ENCODE measurements around the gene IKBKE. TPM values are rescaled to one million over a fixed set of nuclear protein-coding genes. Genes with fewer than 3 reads are reported as not detected.

The IKBKE gene
- total and polyA plus RNA-seq, 10 of the 15 experiments (the other 5 are each of a cell fraction or from before 2014, with no cell fraction given): 12.8 to 35.1 (median 23.1) TPM

DNA sequence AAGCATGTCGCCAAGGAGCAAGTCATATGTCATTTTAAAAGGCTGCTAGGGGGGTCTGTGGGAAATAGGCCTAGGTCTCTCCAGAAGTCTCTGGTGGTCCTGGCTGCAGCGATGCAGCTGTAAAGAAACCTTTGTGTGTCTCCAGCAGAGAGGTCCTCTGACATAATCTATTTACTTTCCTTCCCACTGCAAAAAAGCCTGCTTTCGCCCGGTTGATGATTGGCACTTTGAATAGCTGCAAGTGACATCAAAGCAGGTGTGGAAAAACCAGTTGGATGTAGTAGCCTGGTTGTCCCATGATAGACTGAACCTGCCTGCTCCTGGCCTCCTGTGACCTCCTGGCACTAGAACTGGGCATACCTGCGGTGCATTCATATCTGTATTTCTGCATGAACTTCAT lies 50.9 kb downstream of the IKBKE start (continued):
- TF ChIP-seq NKRF (conservative IDR thresholded peaks at IDR 0.05): no peak
- TF ChIP-seq E4F1 (IDR thresholded peaks at IDR 0.05; ENCODE audit: borderline replicate concordance, partially characterized antibody): no peak
- no peak for TF ChIP-seq POLR2A (IDR thresholded peaks at IDR 0.05; ENCODE audit: low read depth, low read length)
- no peak for TF ChIP-seq CBX3 (IDR thresholded peaks at IDR 0.05; ENCODE audit: borderline replicate concordance, low read depth)
- TF ChIP-seq ETV6 (conservative IDR thresholded peaks at IDR 0.05 in 1 of 2, IDR thresholded peaks at IDR 0.05 in 1 of 2; ENCODE audit: borderline replicate concordance in 1 of 2, low read depth in 1 of 2): no peak

DNA sequence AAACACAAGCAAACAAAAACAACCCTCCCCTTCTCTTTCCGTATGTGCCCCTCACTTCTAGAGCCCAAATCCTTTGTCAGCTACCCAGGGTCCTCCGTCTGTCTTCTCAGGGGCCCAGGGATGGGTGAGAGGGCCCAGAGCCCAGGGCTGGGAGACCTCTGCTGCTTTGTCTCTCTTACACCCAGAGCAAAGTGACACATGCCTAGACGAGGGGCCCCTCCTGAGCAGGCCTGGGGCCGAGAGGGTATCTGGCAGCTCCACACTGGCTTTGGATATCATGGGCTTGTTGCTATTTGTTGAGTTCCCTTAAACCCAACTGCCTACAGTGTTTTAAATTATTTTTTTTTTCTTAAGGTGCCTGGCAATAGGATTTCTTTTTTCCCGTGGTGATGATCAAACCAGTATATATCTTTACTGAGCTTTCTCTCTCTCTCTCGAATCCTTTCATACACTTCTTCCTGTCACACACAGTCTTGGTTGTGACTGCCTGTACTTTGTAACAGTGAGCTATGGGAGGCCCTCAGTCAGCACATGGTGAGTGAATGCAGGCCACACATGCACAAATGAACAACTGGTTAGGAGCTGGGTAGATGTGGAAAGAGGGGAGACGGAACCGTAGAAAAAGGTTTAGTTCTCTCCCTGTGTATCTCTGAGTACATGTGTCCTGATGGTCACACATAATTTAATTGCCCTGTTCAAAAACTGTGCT lies 51.6 kb downstream of the IKBKE start:
- POLR2A ChIA-PET: interaction anchor here (1.0 kb wide), 1 partner anchor 15 kb away, joined by 4 read pairs; no protein-coding TSS in a partner anchor
- Histone ChIP-seq H3K9ac (ENCODE audit: control insufficient read depth, insufficient read depth, low read length) (no peak overlapping the region), H3K27ac (ENCODE audit: control insufficient read depth, insufficient read depth) (no peak overlapping the region), H3K36me3 (ENCODE audit: control insufficient read depth in 2 of 2, insufficient read depth in 2 of 2, low read length in 1 of 2) (no peaks in the 10 kb centered on the region; a peak in 1 of 4 replicates), H3K9me3 (replicated peaks; ENCODE audit: control insufficient read depth, insufficient read depth, low read length) (no peaks in the 10 kb centered on the region), H3K27me3 (replicated peaks in 1 of 2; ENCODE audit: control insufficient read depth in 2 of 2, insufficient read depth in 2 of 2, low read length in 1 of 2) (no peaks in the 10 kb centered on the region), H4K20me1 (ENCODE audit: control insufficient read depth, insufficient read depth) (no peaks in the 10 kb centered on the region), H3K79me2 (ENCODE audit: control insufficient read depth, insufficient read depth, low read length) (no peaks in the 10 kb centered on the region), H2AFZ (ENCODE audit: control insufficient read depth, low read depth, low read length) (no peak overlapping the region), H3K4me2 (ENCODE audit: control insufficient read depth, insufficient read depth) (no peak overlapping the region), H3K4me3 (no peak overlapping the region), H3K4me1 (ENCODE audit: control insufficient read depth, insufficient read depth, low read length) (no peaks in the 10 kb centered on the region)
- RAD21 ChIA-PET (ENCODE audit: unreplicated experiment): interaction anchor here (1.2 to 1.3 kb wide), 3 partner anchors 26 to 64 kb away, joined by 3 to 6 read pairs (median 3); no protein-coding TSS in a partner anchor
- intact Hi-C loops (cut with micrococcal nuclease; ENCODE audit: unreplicated experiment) (no loop called here), in situ Hi-C loops (cut with MboI) (no loop called here)
- no peak for DNase-seq (ENCODE audit: low read depth, low spot score)
- CTCF ChIA-PET: interaction anchor here (0.9 to 3.1 kb wide), 7 partner anchors 12 to 205 kb away, joined by 3 to 13 read pairs (median 5); no protein-coding TSS in a partner anchor
- peak; percentile 12; the same call in 2 of the 3 replicates for ATAC-seq
- FAIRE-seq: no peak
- SMC1A ChIA-PET (ENCODE audit: uncharacterized antibody, unreplicated experiment): interaction anchor here (1.0 to 2.5 kb wide), 6 partner anchors 16 to 62 kb away, joined by 3 to 11 read pairs (median 6); partner anchors contain the start of gene RASSF5
- 76% methylated on average over 8 of the region's 8 CpGs for WGBS (ENCODE audit: insufficient coverage, insufficient replicate concordance, low lambda C conversion rate, missing lambda C conversion rate)
- BruUV-seq (replicated peaks): TSS peak; percentile 19
- TF ChIP-seq PAX8 (IDR thresholded peaks at IDR 0.05): no peak
- no peak for TF ChIP-seq PAX5 (IDR thresholded peaks at IDR 0.05; ENCODE audit: borderline replicate concordance, low read depth, low read length)
- no peak for TF ChIP-seq BMI1 (IDR thresholded peaks at IDR 0.05; ENCODE audit: borderline replicate concordance)
- no peak for TF ChIP-seq NBN (IDR thresholded peaks at IDR 0.05)
- TF ChIP-seq SIX5 (IDR thresholded peaks at IDR 0.05; ENCODE audit: low read depth, low read length, severe bottlenecking): no peak
- TF ChIP-seq, protein P1, sequence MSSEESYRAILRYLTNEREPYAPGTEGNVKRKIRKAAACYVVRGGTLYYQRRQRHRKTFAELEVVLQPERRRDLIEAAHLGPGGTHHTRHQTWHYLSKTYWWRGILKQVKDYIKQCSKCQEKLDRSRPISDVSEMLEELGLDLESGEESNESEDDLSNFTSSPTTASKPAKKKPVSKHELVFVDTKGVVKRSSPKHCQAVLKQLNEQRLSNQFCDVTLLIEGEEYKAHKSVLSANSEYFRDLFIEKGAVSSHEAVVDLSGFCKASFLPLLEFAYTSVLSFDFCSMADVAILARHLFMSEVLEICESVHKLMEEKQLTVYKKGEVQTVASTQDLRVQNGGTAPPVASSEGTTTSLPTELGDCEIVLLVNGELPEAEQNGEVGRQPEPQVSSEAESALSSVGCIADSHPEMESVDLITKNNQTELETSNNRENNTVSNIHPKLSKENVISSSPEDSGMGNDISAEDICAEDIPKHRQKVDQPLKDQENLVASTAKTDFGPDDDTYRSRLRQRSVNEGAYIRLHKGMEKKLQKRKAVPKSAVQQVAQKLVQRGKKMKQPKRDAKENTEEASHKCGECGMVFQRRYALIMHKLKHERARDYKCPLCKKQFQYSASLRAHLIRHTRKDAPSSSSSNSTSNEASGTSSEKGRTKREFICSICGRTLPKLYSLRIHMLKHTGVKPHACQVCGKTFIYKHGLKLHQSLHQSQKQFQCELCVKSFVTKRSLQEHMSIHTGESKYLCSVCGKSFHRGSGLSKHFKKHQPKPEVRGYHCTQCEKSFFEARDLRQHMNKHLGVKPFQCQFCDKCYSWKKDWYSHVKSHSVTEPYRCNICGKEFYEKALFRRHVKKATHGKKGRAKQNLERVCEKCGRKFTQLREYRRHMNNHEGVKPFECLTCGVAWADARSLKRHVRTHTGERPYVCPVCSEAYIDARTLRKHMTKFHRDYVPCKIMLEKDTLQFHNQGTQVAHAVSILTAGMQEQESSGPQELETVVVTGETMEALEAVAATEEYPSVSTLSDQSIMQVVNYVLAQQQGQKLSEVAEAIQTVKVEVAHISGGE (CRISPR knock-in tag; IDR thresholded peaks at IDR 0.05): no peak
- no peak for TF ChIP-seq RB1 (IDR thresholded peaks at IDR 0.05; ENCODE audit: borderline replicate concordance)
- no peak for TF ChIP-seq ZNF384 (IDR thresholded peaks at IDR 0.05; ENCODE audit: borderline replicate concordance, low read depth, low read length)
- no peak for TF ChIP-seq NFIC (IDR thresholded peaks at IDR 0.05; ENCODE audit: low read depth, low read length)
- TF ChIP-seq POLR2A (IDR thresholded peaks at IDR 0.05; ENCODE audit: low read depth, low read length): no peak

All from GM12878 (cell line).